Neural crest cell (in vitro differentiated cells): Measurements from ENCODE around the gene WWOX. TPM values are rescaled to one million over a fixed set of nuclear protein-coding genes. Genes with fewer than 3 reads are reported as not detected.
A peak's percentile ranks its signal among the peaks of the same experiment; 100 is the strongest.

Experiments used
- DNase-seq: peaks from one replicate; pipeline ENCODE4 v3.0.0; 2021; ENCODE audit warnings: low read depth, mixed read lengths, low spot score
- H3K27ac Mint-ChIP-seq: one replicate; pipeline ENCODE4 v1.8.0; 2021; ENCODE audit warnings: mild to moderate bottlenecking, mixed read lengths; ENCODE audit not compliant: unreplicated experiment
- H3K27me3 Mint-ChIP-seq: 2 replicates; pipeline ENCODE4 v1.8.0; 2021; ENCODE audit warnings: low read depth, mild to moderate bottlenecking, mixed read lengths
- H3K36me3 Mint-ChIP-seq: 2 replicates; pipeline ENCODE4 v1.8.0; 2021; ENCODE audit warnings: low read depth, mild to moderate bottlenecking, mixed read lengths
- H3K4me1 Mint-ChIP-seq: 2 replicates; pipeline ENCODE4 v1.8.0; 2021; ENCODE audit warnings: mixed read lengths
- H3K4me3 Mint-ChIP-seq: one replicate; pipeline ENCODE4 v1.8.0; 2021; ENCODE audit warnings: mild to moderate bottlenecking, mixed read lengths
- H3K9me3 Mint-ChIP-seq: 2 replicates; pipeline ENCODE4 v1.8.0; 2021; ENCODE audit warnings: mixed read lengths
- total RNA-seq: library from RNA; stranded (reverse); gene quantifications from 2 replicates; pipeline ENCODE4 v1.2.1, GENCODE V29; 2021
- TF ChIP-seq, protein P1 (sequence below): fragments of 200-600 bp; sonication (generic); conservative IDR thresholded peaks from 2 replicates; pipeline ENCODE4 v1.5.0; 2021; ENCODE audit warnings: antibody characterized with exemption, mild to moderate bottlenecking

Gene WWOX
- total RNA-seq, 1 donor from 2014 or later, result 30.5 TPM

DNA sequence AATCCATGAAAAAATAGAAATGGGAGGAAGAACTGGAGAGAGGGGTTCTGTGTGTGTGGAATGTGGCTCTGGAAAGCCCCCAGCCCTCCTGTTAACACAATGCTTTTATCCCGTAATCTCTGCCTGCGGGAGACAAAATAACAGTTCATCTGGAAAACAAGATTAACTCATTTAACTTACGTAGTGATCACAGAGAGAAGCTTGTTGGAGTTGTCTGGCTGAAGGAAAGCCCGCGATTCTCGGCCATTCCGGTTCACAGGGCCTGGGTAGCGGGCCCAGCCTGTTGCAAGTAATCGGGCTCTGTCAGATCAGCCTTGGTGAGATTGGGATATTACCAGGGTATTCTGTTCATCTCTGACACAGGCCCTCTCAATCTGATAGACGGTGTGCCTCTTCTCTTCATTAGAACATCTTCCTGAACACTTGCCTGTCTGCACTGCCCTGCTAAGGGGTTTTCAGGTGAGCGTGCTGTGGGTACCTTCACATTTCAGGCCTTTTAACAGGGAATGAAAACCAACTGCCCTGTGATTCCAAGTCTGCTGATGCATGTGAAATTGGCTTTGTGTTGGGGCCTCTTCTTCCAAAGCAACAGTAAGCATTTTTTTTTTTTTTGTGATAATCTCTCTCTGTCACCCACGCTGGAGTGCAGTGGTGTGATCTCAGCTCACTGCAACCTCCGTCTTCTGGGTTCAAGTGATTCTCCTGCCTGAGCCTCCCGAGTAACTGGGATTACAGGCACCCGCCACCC lies 609.9 kb downstream of the WWOX start:
- no peak overlapping the region for H3K4me3 Mint-ChIP-seq
- peak overlapping the region; percentile 66 for H3K27ac Mint-ChIP-seq
- no peak for DNase-seq
- no peaks in the 10 kb centered on the region for H3K9me3 Mint-ChIP-seq
- H3K4me1 Mint-ChIP-seq, result peaks cover 15% of the 10 kb centered on the region
- no peaks in the 10 kb centered on the region for H3K27me3 Mint-ChIP-seq
- TF ChIP-seq, protein P1, sequence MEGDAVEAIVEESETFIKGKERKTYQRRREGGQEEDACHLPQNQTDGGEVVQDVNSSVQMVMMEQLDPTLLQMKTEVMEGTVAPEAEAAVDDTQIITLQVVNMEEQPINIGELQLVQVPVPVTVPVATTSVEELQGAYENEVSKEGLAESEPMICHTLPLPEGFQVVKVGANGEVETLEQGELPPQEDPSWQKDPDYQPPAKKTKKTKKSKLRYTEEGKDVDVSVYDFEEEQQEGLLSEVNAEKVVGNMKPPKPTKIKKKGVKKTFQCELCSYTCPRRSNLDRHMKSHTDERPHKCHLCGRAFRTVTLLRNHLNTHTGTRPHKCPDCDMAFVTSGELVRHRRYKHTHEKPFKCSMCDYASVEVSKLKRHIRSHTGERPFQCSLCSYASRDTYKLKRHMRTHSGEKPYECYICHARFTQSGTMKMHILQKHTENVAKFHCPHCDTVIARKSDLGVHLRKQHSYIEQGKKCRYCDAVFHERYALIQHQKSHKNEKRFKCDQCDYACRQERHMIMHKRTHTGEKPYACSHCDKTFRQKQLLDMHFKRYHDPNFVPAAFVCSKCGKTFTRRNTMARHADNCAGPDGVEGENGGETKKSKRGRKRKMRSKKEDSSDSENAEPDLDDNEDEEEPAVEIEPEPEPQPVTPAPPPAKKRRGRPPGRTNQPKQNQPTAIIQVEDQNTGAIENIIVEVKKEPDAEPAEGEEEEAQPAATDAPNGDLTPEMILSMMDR, result no peak
- peaks cover 3% of the 10 kb centered on the region for H3K36me3 Mint-ChIP-seq

DNA sequence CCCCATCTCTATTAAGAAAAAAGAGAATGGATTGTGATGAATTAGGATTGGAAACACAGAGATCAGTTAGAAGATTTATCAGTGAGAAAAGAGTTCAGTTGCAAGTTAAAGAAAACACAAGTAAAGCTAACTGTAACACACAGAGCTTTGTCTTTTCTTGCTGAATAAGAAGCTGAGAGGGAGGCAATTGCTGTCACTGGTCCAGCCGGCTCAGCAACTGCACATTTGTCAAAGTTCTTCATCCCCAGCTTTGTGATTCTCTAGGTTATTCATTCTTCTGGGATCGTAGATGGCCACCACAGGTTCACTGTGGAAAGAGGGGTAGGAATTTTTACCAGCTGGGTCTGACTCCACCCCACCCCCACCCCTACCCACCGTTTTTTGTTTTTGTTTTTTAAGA lies 615.7 kb downstream of the WWOX start:
- Mint-ChIP-seq H3K27ac (no peak overlapping the region), H3K9me3 (no peaks in the 10 kb centered on the region), H3K36me3 (no peaks in the 10 kb centered on the region), H3K4me3 (no peak overlapping the region), H3K27me3 (no peaks in the 10 kb centered on the region), H3K4me1 (peaks cover 5% of the 10 kb centered on the region)
- no peak for DNase-seq
- TF ChIP-seq, protein P1, result no peak

DNA sequence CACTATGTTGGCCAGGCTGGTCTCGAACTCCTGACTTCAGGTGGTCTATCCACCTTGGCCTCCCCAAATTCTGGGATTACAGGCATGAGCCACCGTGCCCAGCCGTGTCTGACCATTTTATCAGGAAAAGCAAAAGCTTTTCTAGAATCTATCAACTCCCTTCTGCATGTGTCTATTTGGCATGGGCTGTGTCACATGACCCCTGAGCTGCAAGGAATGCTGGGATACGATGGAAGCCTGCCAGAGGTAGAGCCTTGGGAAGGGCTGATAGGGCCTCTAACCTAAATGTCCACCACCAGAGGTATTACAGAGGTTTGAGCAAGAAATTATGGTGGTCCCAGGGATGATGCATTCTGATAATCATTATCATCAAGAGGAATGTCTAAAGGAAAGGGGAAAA lies 616.2 kb downstream of the WWOX start:
- no peak overlapping the region for H3K4me3 Mint-ChIP-seq
- TF ChIP-seq, protein P1, result no peak
- H3K27me3 Mint-ChIP-seq, result no peaks in the 10 kb centered on the region
- H3K27ac Mint-ChIP-seq, result no peak overlapping the region
- H3K9me3 Mint-ChIP-seq, result no peaks in the 10 kb centered on the region
- DNase-seq, result no peak
- peaks cover 5% of the 10 kb centered on the region for H3K4me1 Mint-ChIP-seq
- no peaks in the 10 kb centered on the region for H3K36me3 Mint-ChIP-seq

DNA sequence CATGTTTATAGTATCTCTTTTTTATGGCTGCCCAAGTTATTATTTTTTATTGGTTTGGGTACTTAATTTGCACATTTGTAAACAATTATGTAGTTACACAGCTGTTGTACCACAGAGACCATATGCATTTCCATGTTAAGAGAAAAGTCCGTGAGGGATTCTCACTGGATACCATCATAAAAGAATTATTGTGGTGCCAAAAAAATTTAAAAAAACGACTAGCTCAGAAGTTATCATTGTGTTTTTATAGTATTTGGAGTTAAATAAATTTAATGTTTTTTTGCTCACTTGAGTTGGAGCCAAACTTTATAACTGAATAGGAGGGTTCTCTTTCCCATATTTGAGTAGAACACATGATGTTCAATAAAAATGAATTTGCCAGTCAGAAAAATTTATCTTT lies 618.7 kb downstream of the WWOX start:
- DNase-seq, result no peak
- Mint-ChIP-seq H3K27ac (no peak overlapping the region), H3K36me3 (no peaks in the 10 kb centered on the region), H3K4me3 (no peak overlapping the region), H3K9me3 (no peaks in the 10 kb centered on the region), H3K4me1 (peaks cover 5% of the 10 kb centered on the region), H3K27me3 (no peaks in the 10 kb centered on the region)
- TF ChIP-seq, protein P1, result no peak

DNA sequence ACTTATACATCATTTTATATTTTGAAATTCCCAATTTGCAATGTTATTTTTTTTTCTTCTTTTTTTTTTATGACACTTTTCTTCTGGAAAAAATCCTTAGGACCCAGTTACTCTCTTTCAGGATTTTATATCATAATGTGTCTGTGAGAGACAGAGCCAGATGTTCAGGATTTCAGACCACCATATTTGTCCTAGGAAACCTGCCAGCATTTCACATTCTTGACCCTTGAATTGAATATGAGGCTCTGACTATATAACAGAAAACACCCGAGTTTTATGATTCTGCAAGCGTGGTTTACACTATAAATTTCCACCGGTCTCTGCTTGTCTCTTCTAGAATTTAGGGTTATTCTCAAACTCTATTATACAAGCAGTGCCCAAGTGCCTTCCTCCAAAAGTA lies 621.0 kb downstream of the WWOX start:
- Mint-ChIP-seq H3K9me3 (no peaks in the 10 kb centered on the region), H3K4me3 (no peak overlapping the region), H3K27me3 (no peaks in the 10 kb centered on the region), H3K36me3 (no peaks in the 10 kb centered on the region), H3K27ac (no peak overlapping the region), H3K4me1 (peaks cover 5% of the 10 kb centered on the region)
- no peak for DNase-seq
- TF ChIP-seq, protein P1, result no peak
